Endodermal cell (in vitro differentiated cells): ENCODE data around the gene MPG. TPM values are rescaled to one million over a fixed set of nuclear protein-coding genes. Genes with fewer than 3 reads are reported as not detected.
A peak's percentile ranks its signal among the peaks of the same experiment; 100 is the strongest.
"Not testable (repeated sequence)": the region's sequence is repeated elsewhere in the genome, so short reads cannot be mapped to it uniquely, and the experiment has no call there.

Experiments
- DNase-seq: peaks from one replicate; pipeline ENCODE4 v3.0.0-alpha.2; 2017
- H3K27ac ChIP-seq: 2 replicates; pipeline ENCODE4 v1.5.1; 2013; ENCODE audit warnings: mild to moderate bottlenecking, low read depth, low read length, moderate library complexity
- H3K27me3 ChIP-seq: 2 replicates; pipeline ENCODE4 v1.6.1; 2013; ENCODE audit warnings: mild to moderate bottlenecking, low read length, moderate library complexity; ENCODE audit not compliant: insufficient read depth, control insufficient read depth, poor library complexity, severe bottlenecking
- H3K36me3 ChIP-seq: 2 replicates; pipeline ENCODE4 v1.7.0; 2013; ENCODE audit warnings: mild to moderate bottlenecking, low read length, moderate library complexity; ENCODE audit not compliant: control insufficient read depth, insufficient read depth
- H3K4me1 ChIP-seq: one replicate; pipeline ENCODE4 v1.7.0; 2013; ENCODE audit warnings: low read length; ENCODE audit not compliant: control insufficient read depth, insufficient read depth
- H3K4me3 ChIP-seq: 2 replicates; pipeline ENCODE4 v1.5.1; 2013; ENCODE audit warnings: mild to moderate bottlenecking, low read length, moderate library complexity
- H3K9ac ChIP-seq: 2 replicates; pipeline ENCODE4 v1.6.1; 2013; ENCODE audit warnings: mild to moderate bottlenecking, low read length, moderate library complexity; ENCODE audit not compliant: poor library complexity, severe bottlenecking; ENCODE audit errors: extremely low read depth
- H3K9me3 ChIP-seq: 2 replicates; pipeline ENCODE4 v1.6.1; 2013; ENCODE audit warnings: mild to moderate bottlenecking, low read length, moderate library complexity; ENCODE audit not compliant: control insufficient read depth
- H3K27ac Mint-ChIP-seq: 2 replicates; pipeline ENCODE4 v1.8.0; 2020; ENCODE audit warnings: mixed read lengths
- H3K27me3 Mint-ChIP-seq: 2 replicates; pipeline ENCODE4 v1.8.0; 2021; ENCODE audit warnings: mild to moderate bottlenecking, mixed read lengths; ENCODE audit not compliant: insufficient read depth
- H3K36me3 Mint-ChIP-seq: 2 replicates; pipeline ENCODE4 v1.8.0; 2020; ENCODE audit warnings: low read depth, mixed read lengths
- H3K4me1 Mint-ChIP-seq: 2 replicates; pipeline ENCODE4 v1.8.0; 2020; ENCODE audit warnings: mixed read lengths
- H3K4me3 Mint-ChIP-seq: 2 replicates; pipeline ENCODE4 v1.8.0; 2020; ENCODE audit warnings: mild to moderate bottlenecking, moderate library complexity, mixed read lengths
- H3K9me3 Mint-ChIP-seq: 2 replicates; pipeline ENCODE4 v1.8.0; 2020; ENCODE audit warnings: mild to moderate bottlenecking, mixed read lengths
- CTCF ChIP-seq: fragments of 200-600 bp; sonication (generic); conservative IDR thresholded peaks from 2 replicates; pipeline ENCODE4 v1.5.0; 2021; ENCODE audit warnings: antibody characterized with exemption, mild to moderate bottlenecking
- WGBS, 2 experiments: methylation state at CpG; one replicate each; pipeline versions ENCODE4 v1.1.5 to v1.1.7; 2013; ENCODE audit warnings: missing lambda C conversion rate in 2 of 2, mixed read lengths in 1 of 2; ENCODE audit not compliant: insufficient coverage in 1 of 2, insufficient read length in 1 of 2; 5-methylcytosine and 5-hydroxymethylcytosine counted together
- total RNA-seq, 2 donors: library from RNA; stranded (reverse); fragmentation: NEBNext Ultra II Directional in 1 of 2; extraction: Animal tissue kit (Norgen Biotek cat#: 25700) in 1 of 2; gene quantifications; 2 replicates in 1 of 2; 3 replicates in 1 of 2; pipeline ENCODE4 v1.2.1, GENCODE V29; 2021

Gene MPG
- total RNA-seq, 2 donors from 2014 or later: 59.9 to 62.2 TPM

GRCh38 chr16:35678-36305 lies 42.2 kb upstream of the MPG start:
- Histone ChIP-seq H3K9me3 (no peaks in the 10 kb centered on the region), H3K4me3 (no peak overlapping the region), H3K9ac (no peak overlapping the region), H3K36me3 (no peaks in the 10 kb centered on the region), H3K27me3 (no peaks in the 10 kb centered on the region), H3K4me1 (no peaks in the 10 kb centered on the region), H3K27ac (no peak overlapping the region)
- H3K36me3 Mint-ChIP-seq: peaks cover 11% of the 10 kb centered on the region
- peak overlapping the region; percentile 58 for H3K27ac Mint-ChIP-seq
- no peak overlapping the region for H3K4me3 Mint-ChIP-seq
- no peak for TF ChIP-seq CTCF
- no peaks in the 10 kb centered on the region for H3K27me3 Mint-ChIP-seq
- peaks cover under 1% of the 10 kb centered on the region for H3K9me3 Mint-ChIP-seq
- no peak for DNase-seq
- H3K4me1 Mint-ChIP-seq: no peaks in the 10 kb centered on the region
- WGBS, 2 experiments: 83 to 88% methylated on average over 8 to 10 of the region's 11 CpGs

GRCh38 chr16:36336-36984 lies 41.6 kb upstream of the MPG start:
- Histone ChIP-seq H3K9me3 (peaks cover 2% of the 10 kb centered on the region), H3K9ac (no peak overlapping the region), H3K36me3 (no peaks in the 10 kb centered on the region), H3K27me3 (no peaks in the 10 kb centered on the region), H3K27ac (no peak overlapping the region), H3K4me1 (no peaks in the 10 kb centered on the region), H3K4me3 (no peak overlapping the region)
- peaks cover 18% of the 10 kb centered on the region for H3K36me3 Mint-ChIP-seq
- DNase-seq: no peak
- 94 to 96% methylated on average over 7 to 15 of the region's 15 CpGs for WGBS, 2 experiments
- no peak overlapping the region for H3K4me3 Mint-ChIP-seq
- H3K27me3 Mint-ChIP-seq: no peaks in the 10 kb centered on the region
- no peaks in the 10 kb centered on the region for H3K4me1 Mint-ChIP-seq
- no peak for TF ChIP-seq CTCF
- peak overlapping the region; percentile 58 for H3K27ac Mint-ChIP-seq
- peaks cover 7% of the 10 kb centered on the region for H3K9me3 Mint-ChIP-seq

GRCh38 chr16:37511-37910 lies 40.5 kb upstream of the MPG start:
- TF ChIP-seq CTCF: no peak
- Histone ChIP-seq H3K4me1 (no peaks in the 10 kb centered on the region), H3K9me3 (peaks cover 13% of the 10 kb centered on the region), H3K27ac (no peak overlapping the region), H3K9ac (no peak overlapping the region), H3K4me3 (no peak overlapping the region), H3K27me3 (no peaks in the 10 kb centered on the region), H3K36me3 (peaks cover 9% of the 10 kb centered on the region)
- H3K4me3 Mint-ChIP-seq: no peak overlapping the region
- H3K4me1 Mint-ChIP-seq: no peaks in the 10 kb centered on the region
- H3K9me3 Mint-ChIP-seq: peaks cover 17% of the 10 kb centered on the region
- DNase-seq: no peak
- peaks cover 28% of the 10 kb centered on the region for H3K36me3 Mint-ChIP-seq
- H3K27me3 Mint-ChIP-seq: no peaks in the 10 kb centered on the region
- H3K27ac Mint-ChIP-seq: no peak overlapping the region
- 93 to 100% methylated on average over 3 to 5 of the region's 5 CpGs for WGBS, 2 experiments

GRCh38 chr16:38206-38605 lies 39.8 kb upstream of the MPG start:
- H3K9ac ChIP-seq, H3K27ac Mint-ChIP-seq, DNase-seq, H3K4me3 ChIP-seq, H3K4me3 Mint-ChIP-seq, H3K27me3 Mint-ChIP-seq, H3K27me3 ChIP-seq, H3K4me1 Mint-ChIP-seq, H3K4me1 ChIP-seq, H3K27ac ChIP-seq: not testable (repeated sequence)
- peaks cover 24% of the 10 kb centered on the region for H3K9me3 Mint-ChIP-seq
- Histone ChIP-seq H3K9me3 (peaks cover 20% of the 10 kb centered on the region), H3K36me3 (peaks cover 16% of the 10 kb centered on the region)
- 65 to 69% methylated on average over 10 to 11 of the region's 11 CpGs for WGBS, 2 experiments
- H3K36me3 Mint-ChIP-seq: peaks cover 35% of the 10 kb centered on the region
